AG04449 (cell line): ENCODE data around the gene SMR3A.

Experiments used
- CTCF ChIA-PET: fragments of 350-600 bp; formaldehyde crosslinking; extraction: SDS; loops from one replicate; lab custom pipeline; 2021; ENCODE audit warnings: antibody characterized with exemption; lab: Yijun Ruan, JAX
- POLR2A ChIA-PET: fragments of 400-600, 350-600 bp; formaldehyde crosslinking; extraction: SDS; loops from one replicate; lab custom pipeline; 2020; ENCODE audit warnings: antibody characterized with exemption, inconsistent platforms; lab: Yijun Ruan, JAX
- DNase-seq: peaks from one replicate; pipeline ENCODE4 v3.0.0-alpha.2; 2010; ENCODE audit warnings: low read depth, low spot score
- H3K4me3 ChIP-seq: 2 replicates; pipeline ENCODE4 v1.5.1; 2011; ENCODE audit warnings: low read depth, mild to moderate bottlenecking, control low read depth, low read length
- CTCF ChIP-seq: IDR thresholded peaks from one replicate; pipeline ENCODE4 v1.5.1; 2011; ENCODE audit warnings: mild to moderate bottlenecking, moderate library complexity, low read length, control low read depth, inconsistent platforms; ENCODE audit not compliant: insufficient read depth; ENCODE audit errors: missing control alignments

SMR3A gene

GRCh38 chr4:70371987-70372386 is 11.4 kb downstream of the SMR3A start:
- ChIA-PET POLR2A (no interaction called here), CTCF (no interaction called here)
- DNase-seq: no peak
- no peak overlapping the region for H3K4me3 ChIP-seq
- no peak for TF ChIP-seq CTCF

- no peak overlapping the region for H3K4me3 ChIP-seq
- POLR2A ChIA-PET: no interaction called here
- CTCF ChIA-PET: no interaction called here
- TF ChIP-seq CTCF: no peak
- no peak for DNase-seq
Observed at GRCh38 chr4:70372760-70373159, 12.2 kb downstream of the SMR3A start.

- DNase-seq: no peak
- POLR2A ChIA-PET: no interaction called here
- no peak for TF ChIP-seq CTCF
- CTCF ChIA-PET: no interaction called here
- no peak overlapping the region for H3K4me3 ChIP-seq
Observed at GRCh38 chr4:70380578-70380977, 20.0 kb downstream of the SMR3A start.

GRCh38 chr4:70382691-70383181 is 22.2 kb downstream of the SMR3A start, which contains the start of gene SMR3B:
SMR3B (plus strand) TSS chr4:70383131; CDS start chr4:70384511, 1,380 bp downstream.
- H3K4me3 ChIP-seq: no peak within 1 kb of the TSS
- POLR2A ChIA-PET: no interaction called here
- CTCF ChIA-PET: no interaction called here
- no peak for DNase-seq
- TF ChIP-seq CTCF: no peak

- POLR2A ChIA-PET: no interaction called here
- CTCF ChIA-PET: no interaction called here
- no peak for DNase-seq
- TF ChIP-seq CTCF: no peak
- no peak overlapping the region for H3K4me3 ChIP-seq
Observed at GRCh38 chr4:70392057-70392776, 31.7 kb downstream of the SMR3A start.

- CTCF ChIA-PET: no interaction called here
- H3K4me3 ChIP-seq: no peak within 1 kb of the TSS
- DNase-seq: no peak
- TF ChIP-seq CTCF: no peak
- POLR2A ChIA-PET: no interaction called here
Observed at GRCh38 chr4:70397580-70397979, 37.0 kb downstream of the SMR3A start, which contains the start of gene OPRPN. OPRPN (plus strand) TSS chr4:70397940; CDS start chr4:70399286, 1,346 bp downstream.
